Measurements from ENCODE around the gene CHP1.

The CHP1 gene

DNA sequence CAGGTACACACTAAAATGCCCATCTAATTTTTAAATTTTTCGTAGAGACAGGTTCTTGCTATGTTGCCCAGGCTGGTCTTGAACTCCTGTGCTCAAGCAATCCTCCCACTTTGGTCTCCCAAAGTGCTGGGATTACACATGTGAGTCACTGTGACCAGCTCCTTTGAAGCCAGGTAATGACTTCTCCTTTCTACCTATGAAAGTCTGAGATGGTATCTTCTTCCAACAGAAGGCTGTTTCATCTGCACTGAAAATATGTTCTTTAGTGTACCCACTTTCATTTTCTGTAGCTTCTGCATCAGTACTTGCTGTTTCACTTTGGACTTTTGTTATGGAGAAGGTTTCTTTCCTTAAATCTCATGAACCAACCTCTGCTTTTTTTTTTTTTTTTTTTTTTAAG lies 92.5 kb downstream of the CHP1 start:
- TF ChIP-seq, protein P1, sequence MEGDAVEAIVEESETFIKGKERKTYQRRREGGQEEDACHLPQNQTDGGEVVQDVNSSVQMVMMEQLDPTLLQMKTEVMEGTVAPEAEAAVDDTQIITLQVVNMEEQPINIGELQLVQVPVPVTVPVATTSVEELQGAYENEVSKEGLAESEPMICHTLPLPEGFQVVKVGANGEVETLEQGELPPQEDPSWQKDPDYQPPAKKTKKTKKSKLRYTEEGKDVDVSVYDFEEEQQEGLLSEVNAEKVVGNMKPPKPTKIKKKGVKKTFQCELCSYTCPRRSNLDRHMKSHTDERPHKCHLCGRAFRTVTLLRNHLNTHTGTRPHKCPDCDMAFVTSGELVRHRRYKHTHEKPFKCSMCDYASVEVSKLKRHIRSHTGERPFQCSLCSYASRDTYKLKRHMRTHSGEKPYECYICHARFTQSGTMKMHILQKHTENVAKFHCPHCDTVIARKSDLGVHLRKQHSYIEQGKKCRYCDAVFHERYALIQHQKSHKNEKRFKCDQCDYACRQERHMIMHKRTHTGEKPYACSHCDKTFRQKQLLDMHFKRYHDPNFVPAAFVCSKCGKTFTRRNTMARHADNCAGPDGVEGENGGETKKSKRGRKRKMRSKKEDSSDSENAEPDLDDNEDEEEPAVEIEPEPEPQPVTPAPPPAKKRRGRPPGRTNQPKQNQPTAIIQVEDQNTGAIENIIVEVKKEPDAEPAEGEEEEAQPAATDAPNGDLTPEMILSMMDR (conservative IDR thresholded peaks at IDR 0.05; ENCODE audit: low read length) = no peak
- TF ChIP-seq EZH2phosphoT487 (IDR thresholded peaks at IDR 0.05; ENCODE audit: borderline replicate concordance) = no peak
- Histone ChIP-seq H3K9me2 (replicated peaks; ENCODE audit: low read depth, low read length) (no peaks in the 10 kb centered on the region), H3K79me2 (ENCODE audit: insufficient read depth, low read length) (peaks cover 37% of the 10 kb centered on the region; the same call in 1 of the 2 replicates), H3K27me3 (ENCODE audit: insufficient read depth, low read length, poor library complexity, severe bottlenecking) (no peaks in the 10 kb centered on the region), H3K9ac (ENCODE audit: low read depth, low read length, poor library complexity, severe bottlenecking) (no peak overlapping the region), H3K9me3 (ENCODE audit: insufficient read depth, low read depth, low read length) (no peaks in the 10 kb centered on the region), H2AFZ (ENCODE audit: low read length) (no peak overlapping the region), H4K20me1 (ENCODE audit: insufficient read depth, low read length, poor library complexity, severe bottlenecking) (no peaks in the 10 kb centered on the region), H3K36me3 (ENCODE audit: insufficient read depth, low read length) (peaks cover 6% of the 10 kb centered on the region; the same call in 1 of the 2 replicates), H3K4me1 (ENCODE audit: insufficient read depth, low read length, poor library complexity, severe bottlenecking) (no peaks in the 10 kb centered on the region), H3K4me3 (ENCODE audit: low read length, poor library complexity, severe bottlenecking) (no peak overlapping the region), H3F3A (ENCODE audit: low read depth) (no peaks in the 10 kb centered on the region), H3K4me2 (ENCODE audit: low read depth, low read length, poor library complexity, severe bottlenecking) (no peak overlapping the region)

GRCh38 chr15:41331281-41331680 lies 100.2 kb downstream of the CHP1 start:
- no peaks in the 10 kb centered on the region for H3K9me3 ChIP-seq (ENCODE audit: insufficient read depth, low read depth, low read length)
- H3K27me3 ChIP-seq (ENCODE audit: insufficient read depth, low read length, poor library complexity, severe bottlenecking) = peaks cover 11% of the 10 kb centered on the region
- H3K4me2 ChIP-seq (ENCODE audit: low read depth, low read length, poor library complexity, severe bottlenecking) = peak overlapping the region; percentile 93
- H3K36me3 ChIP-seq (ENCODE audit: insufficient read depth, low read length) = no peaks in the 10 kb centered on the region
- no peak for TF ChIP-seq EZH2phosphoT487 (IDR thresholded peaks at IDR 0.05; ENCODE audit: borderline replicate concordance)
- TF ChIP-seq, protein P1 (conservative IDR thresholded peaks at IDR 0.05; ENCODE audit: low read length) = no peak
- peaks cover 9% of the 10 kb centered on the region for H4K20me1 ChIP-seq (ENCODE audit: insufficient read depth, low read length, poor library complexity, severe bottlenecking)
- peaks cover 22% of the 10 kb centered on the region for H3K4me1 ChIP-seq (ENCODE audit: insufficient read depth, low read length, poor library complexity, severe bottlenecking)
- peak overlapping the region; percentile 100 for H3K4me3 ChIP-seq (ENCODE audit: low read length, poor library complexity, severe bottlenecking)
- peak overlapping the region; percentile 86 for H3K9ac ChIP-seq (ENCODE audit: low read depth, low read length, poor library complexity, severe bottlenecking)
- H2AFZ ChIP-seq (ENCODE audit: low read length) = no peak overlapping the region
- H3K79me2 ChIP-seq (ENCODE audit: insufficient read depth, low read length) = peaks cover 76% of the 10 kb centered on the region
- no peaks in the 10 kb centered on the region for H3K9me2 ChIP-seq (replicated peaks; ENCODE audit: low read depth, low read length)
- no peaks in the 10 kb centered on the region for H3F3A ChIP-seq (ENCODE audit: low read depth)
